GM21423 (cell line): ENCODE data around the gene ANKRD65.
"Not testable (repeated sequence)": the region's sequence is repeated elsewhere in the genome, so short reads cannot be mapped to it uniquely, and the experiment has no call there.

Experiments
- ATAC-seq: cut with Tn5 transposase; IDR thresholded peaks from one replicate; pipeline ENCODE4 v1.9.1; 2021; ENCODE audit warnings: mild to moderate bottlenecking, moderate library complexity; ENCODE audit not compliant: unreplicated experiment

The ANKRD65 gene

GRCh38 chr1:1430992-1431844, 10.1 kb upstream of the ANKRD65 start:
- ATAC-seq, result no peak

- no peak for ATAC-seq
Measured at GRCh38 chr1:1430114-1430982, 9.3 kb upstream of the ANKRD65 start.

GRCh38 chr1:1429671-1430073, 8.6 kb upstream of the ANKRD65 start:
- ATAC-seq, result no peak

GRCh38 chr1:1428967-1429366, 7.9 kb upstream of the ANKRD65 start:
- ATAC-seq, result not testable (repeated sequence)

- no peak for ATAC-seq
Measured at GRCh38 chr1:1428174-1428573, 7.1 kb upstream of the ANKRD65 start.

GRCh38 chr1:1427820-1428148, 6.7 kb upstream of the ANKRD65 start:
- ATAC-seq, result no peak

GRCh38 chr1:1427106-1427819, 6.2 kb upstream of the ANKRD65 start:
- ATAC-seq, result no peak

GRCh38 chr1:1426496-1427105, 5.5 kb upstream of the ANKRD65 start:
- ATAC-seq, result no peak

- ATAC-seq, result no peak
Measured at GRCh38 chr1:1425753-1426495, 4.8 kb upstream of the ANKRD65 start.

- ATAC-seq, result no peak
Measured at GRCh38 chr1:1425426-1425752, 4.3 kb upstream of the ANKRD65 start.

- no peak for ATAC-seq
Measured at GRCh38 chr1:1424707-1425106, 3.6 kb upstream of the ANKRD65 start.

- ATAC-seq, result no peak
Measured at GRCh38 chr1:1423245-1423597, 2.1 kb upstream of the ANKRD65 start.

GRCh38 chr1:1422465-1423244, 1.6 kb upstream of the ANKRD65 start:
- ATAC-seq, result no peak

GRCh38 chr1:1421907-1422464, 910 bp upstream of the ANKRD65 start:
- ATAC-seq, result no peak

GRCh38 chr1:1420654-1421141, 378 bp downstream of the ANKRD65 start:
- no peak for ATAC-seq

GRCh38 chr1:1419813-1420653, 1.0 kb downstream of the ANKRD65 start:
- no peak for ATAC-seq

GRCh38 chr1:1419363-1419812, 1.7 kb downstream of the ANKRD65 start:
- no peak for ATAC-seq
